ENCODE results near the gene DDAH1.

- TF ChIP-seq CTCF (IDR thresholded peaks at IDR 0.05), result no peak
- no peak for TF ChIP-seq POLR2A (IDR thresholded peaks at IDR 0.05)
These were observed 5.7 kb downstream of the DDAH1 start for GRCh38 chr1:85459290-85459689.

Measured in heart left ventricle (tissue), 13 donors.